CD4-positive, alpha-beta T cell treated with Interleukin-4 for 1 hour (primary cell): ENCODE measurements around the gene FBRSL1.
"Not testable (repeated sequence)": the region's sequence is repeated elsewhere in the genome, so short reads cannot be mapped to it uniquely, and the experiment has no call there.

Experiments used
- DNase-seq, 2 donors: peaks; one replicate each; pipeline ENCODE4 v3.0.0-alpha.2; 2020 to 2022

FBRSL1 gene

GRCh38 chr12:132471858-132472255 lies 18.1 kb upstream of the FBRSL1 start:
- no peak for DNase-seq

DNA sequence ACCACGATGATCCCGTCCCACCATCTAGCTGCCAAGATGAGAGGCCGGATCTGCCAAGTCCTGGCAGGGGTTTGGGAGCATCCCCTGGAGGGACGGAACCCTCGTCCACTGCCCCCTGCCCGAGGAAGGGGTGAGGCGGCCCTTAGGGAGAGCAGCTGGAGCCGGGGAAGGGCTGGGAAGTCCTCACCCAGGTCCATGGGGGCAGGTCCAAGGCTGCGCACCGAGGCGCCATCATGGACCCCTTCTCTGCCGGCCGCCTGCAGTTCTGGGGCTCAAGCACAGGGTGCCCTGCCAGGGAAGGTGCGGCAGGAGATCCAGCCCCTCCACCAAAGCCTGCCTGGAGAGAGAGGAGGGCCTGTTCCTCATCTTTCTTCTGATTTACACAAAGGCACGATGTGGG lies 17.6 kb upstream of the FBRSL1 start:
- DNase-seq, result no peak

DNA sequence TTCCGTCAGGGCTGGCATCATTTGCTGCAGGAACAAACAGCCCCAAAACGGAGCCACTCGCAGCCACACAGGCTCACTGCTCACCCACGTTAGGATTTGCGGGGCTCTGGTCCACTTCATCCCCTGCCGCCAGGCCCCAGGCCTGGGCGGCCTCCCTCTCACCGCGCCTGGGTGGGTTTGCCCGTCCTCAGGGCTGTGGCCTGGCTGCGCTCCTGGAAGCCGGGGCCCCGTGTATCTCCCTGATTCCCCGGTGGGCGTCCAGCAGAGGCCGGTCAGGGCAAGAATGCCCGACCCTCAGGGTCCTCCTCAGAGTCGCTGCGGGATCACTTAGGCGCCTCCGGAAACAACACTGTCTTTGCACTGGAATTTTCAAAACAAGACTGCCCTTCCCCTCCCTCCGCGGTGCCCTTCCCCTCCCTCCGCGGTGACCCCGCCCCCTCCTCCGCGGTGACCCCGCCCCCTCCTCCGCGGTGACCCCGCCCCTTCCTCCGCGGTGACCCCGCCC lies 15.7 kb upstream of the FBRSL1 start:
- DNase-seq, result no peak

DNA sequence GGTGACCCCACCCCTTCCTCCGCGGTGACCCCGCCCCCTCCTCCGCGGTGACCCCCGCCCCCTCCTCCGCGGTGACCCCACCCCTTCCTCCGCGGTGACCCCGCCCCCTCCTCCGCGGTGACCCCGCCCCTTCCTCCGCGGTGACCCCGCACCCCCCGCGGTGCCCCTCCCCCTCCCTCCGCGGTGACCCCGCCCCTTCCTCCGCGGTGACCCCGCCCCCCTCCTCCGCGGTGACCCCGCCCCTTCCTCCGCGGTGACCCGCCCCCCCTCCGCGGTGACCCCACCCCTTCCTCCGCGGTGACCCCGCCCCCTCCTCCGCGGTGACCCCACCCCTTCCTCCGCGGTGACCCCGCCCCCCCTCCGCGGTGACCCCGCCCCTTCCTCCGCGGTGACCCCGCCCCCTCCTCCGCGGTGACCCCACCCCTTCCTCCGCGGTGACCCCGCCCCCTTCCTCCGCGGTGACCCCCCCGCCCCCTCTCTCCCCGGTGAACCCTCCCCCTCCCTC lies 15.1 kb upstream of the FBRSL1 start:
- not testable (repeated sequence) for DNase-seq

DNA sequence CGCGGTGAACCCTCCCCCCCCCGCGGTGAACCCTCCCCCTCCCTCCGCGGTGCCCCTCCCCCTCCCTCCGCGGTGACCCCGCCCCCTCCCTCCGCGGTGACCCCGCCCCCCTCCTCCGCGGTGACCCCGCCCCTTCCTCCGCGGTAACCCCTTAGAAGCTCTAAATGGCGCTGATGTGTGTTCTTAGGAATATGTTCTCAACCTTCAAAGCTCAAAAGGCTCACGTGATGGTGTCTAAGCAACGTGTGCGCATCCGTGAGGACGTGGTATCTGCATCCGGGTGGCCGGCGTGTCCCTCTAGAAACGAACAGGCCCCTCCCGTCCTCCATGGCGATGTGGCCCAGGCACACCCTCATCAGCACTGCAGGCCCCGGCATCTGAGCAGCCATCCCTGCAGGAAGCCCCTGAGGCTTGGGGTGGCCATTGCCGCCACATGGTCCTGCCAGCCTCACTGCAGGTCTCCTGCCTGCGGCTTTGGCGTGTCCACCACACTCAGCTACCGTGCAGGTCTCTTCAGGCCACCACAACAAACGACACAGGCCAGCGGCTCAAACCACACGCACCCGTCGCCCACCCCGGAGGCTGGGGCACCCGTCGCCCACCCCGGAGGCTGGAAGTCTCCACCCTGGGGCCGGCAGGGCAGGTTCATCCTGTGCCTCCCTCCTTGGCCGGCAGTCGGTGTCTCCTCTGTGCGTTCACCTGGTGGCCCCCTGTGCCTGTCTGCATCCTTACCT lies 14.5 kb upstream of the FBRSL1 start:
- peak in 1 of 2 donors; percentile 60 for DNase-seq

- DNase-seq, result no peak
Observed at GRCh38 chr12:132476038-132476414, 13.9 kb upstream of the FBRSL1 start.

DNA sequence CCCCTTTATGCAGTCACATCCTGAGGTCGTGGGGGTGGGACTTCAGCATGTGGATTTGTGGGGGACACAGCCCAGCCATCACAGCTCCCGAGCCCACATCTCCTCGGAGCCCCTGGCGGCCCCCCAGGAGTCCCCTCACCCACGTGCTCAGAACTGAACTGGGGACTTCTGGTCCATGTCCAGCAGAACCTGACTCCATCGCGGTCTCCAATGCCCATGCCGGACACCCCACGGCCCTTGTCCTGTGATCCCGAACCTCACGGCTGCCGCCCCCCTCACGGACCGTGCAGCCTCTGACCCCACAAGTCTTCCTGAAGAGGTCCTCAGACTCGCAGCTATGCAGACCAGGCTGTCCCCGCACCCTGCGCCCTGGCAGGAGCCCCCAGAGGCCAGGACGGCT lies 13.5 kb upstream of the FBRSL1 start:
- DNase-seq, result no peak

DNA sequence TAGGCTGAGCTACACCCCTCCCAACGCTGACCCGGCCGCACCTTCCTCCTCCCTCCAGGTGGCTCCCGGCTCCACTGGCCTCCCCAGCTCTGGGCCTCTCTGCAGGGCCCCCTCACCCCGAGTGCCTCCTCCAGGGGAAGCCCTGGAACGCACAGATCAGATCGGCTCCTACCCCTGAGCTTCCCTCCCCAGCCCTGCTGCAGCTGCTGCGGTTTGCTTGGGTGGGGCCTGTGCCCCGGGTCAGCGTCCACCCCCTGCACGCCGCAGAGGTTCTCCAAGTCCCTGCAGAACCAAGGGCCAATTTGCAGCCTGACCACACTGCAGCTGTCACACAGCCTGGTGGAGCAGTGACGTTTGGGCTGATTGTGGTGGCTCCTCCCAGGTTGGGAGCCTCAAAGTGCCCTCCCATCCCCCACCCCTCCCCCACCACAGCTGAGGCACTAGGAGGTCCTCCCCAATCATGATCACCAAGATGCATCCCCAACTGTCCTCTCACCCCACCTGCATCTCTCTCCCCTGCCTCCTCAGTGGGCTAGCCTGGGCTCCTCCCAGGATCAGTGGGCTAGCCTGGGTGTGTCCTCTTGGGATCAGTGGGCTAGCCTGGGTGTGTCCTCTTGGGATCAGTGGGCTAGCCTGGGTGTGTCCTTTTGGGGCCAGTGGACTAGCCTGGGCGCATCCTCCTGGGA lies 12.8 kb upstream of the FBRSL1 start:
- peak in 1 of 2 donors; percentile 50 for DNase-seq

DNA sequence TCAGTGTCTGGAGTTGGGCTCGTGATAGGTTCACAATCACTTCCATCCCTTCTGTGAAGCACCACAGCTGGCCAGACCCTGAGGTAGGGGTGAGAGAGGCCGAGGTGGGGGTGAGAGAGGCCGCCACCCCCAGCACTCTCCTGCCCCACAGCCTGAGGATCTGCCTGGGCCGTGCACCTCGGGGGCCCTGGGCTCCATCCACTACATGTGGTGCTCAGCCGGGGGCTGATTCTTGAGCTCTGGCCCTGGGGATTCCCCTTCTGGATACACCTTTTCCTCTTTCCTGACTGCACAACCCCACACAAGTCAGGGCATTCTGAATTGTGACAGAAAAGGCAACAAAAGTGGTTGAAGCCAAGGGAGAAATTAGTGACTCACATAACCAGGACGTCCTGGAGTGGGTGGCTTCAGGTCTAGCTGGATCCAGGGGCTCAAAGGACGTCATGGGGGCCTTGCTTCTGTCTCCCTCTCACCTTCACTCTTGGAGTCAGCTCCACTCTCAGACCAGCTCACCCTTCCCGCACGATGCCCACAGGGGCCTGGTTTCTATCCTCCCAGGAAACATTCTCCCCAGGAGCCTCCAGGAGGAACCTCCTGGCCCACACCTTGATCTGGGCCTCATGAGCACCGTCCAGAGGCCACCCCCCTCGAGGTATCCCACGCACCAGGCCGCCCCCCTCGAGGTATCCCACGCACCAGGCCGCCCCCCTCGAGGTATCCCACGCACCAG lies 12.1 kb upstream of the FBRSL1 start:
- DNase-seq, result no peak

GRCh38 chr12:132478433-132478803 lies 11.5 kb upstream of the FBRSL1 start:
- no peak for DNase-seq

DNA sequence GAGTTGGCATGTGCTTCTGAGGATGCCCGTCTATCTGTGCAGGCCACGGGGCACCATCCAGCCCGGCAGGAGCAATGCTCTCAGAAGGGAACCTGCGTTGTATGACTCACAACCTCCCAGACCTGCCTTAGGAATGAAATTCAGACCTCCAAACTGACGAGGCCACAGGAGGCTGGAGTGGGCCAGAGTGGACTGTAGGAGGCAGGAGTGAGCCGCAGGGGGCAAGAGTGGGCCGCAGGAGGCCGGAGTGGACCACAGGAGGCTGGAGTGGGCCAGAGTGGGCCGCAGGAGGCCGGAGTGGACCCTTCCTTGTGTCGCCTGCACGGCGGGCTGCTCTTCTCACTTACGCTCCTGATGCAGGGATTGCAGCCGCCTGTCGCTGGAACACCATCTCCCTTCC lies 11.1 kb upstream of the FBRSL1 start:
- no peak for DNase-seq

DNA sequence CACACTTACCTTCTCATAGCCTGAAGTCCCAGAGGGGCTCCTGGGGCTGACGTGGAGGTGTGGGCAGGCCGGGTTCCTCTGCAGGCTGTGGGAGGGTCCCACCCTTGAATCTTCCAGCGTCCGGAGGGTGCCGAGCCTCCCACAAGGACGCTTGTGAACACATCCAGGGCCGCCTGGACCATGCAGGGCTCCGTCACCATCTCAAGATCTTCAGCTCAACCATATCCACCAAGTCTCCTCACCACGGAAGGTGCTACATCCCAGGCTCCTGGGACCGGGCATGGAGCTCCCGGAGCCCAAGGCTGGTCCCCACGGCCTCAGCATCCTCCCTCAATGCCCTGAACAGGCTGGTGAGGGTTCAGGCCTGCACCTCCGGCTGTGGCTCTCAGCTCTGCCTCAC lies 10.7 kb upstream of the FBRSL1 start:
- DNase-seq, result no peak

- no peak for DNase-seq
Observed at GRCh38 chr12:132479938-132480622, 9.9 kb upstream of the FBRSL1 start.

- DNase-seq, result no peak
Observed at GRCh38 chr12:132480623-132481132, 9.3 kb upstream of the FBRSL1 start.

DNA sequence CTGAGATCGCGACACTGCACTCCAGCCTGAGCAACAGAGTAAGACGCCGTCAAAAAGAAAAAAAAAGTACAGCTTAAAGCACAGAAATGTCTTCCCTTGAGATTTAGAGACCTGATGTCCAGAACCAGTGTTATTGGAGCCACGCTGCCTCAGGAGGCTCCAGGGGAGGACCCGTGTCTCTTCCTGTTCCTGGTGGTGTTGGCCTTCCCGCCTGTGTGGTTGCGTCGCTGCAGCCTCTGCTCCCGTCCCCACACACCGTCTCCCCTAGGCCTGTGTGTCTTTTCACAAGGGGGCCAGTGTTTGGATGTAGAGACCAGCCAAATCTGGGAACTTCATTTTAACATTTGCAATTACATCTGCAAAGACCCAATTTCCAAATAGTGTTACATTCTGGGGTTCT lies 8.6 kb upstream of the FBRSL1 start:
- no peak for DNase-seq

- peak in 1 of 2 donors; percentile 69 for DNase-seq
Observed at GRCh38 chr12:132481771-132482745, 7.9 kb upstream of the FBRSL1 start.

GRCh38 chr12:132482771-132483170 lies 7.2 kb upstream of the FBRSL1 start:
- no peak for DNase-seq

DNA sequence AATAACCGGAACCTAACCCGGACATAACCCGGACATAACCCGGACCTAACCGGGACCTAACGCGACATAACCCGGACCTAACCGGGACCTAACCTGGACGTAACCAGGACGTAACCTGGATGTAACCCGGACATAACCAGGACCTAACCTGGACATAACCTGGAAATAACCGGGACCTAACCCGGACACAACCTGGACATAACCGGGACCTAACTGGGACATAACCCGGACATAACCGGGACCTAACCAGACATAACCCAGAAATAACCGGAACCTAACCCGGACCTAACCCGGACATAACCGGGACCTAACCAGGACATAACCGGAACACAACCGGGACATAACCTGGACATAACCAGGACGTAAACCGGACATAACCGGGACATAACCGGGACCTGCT lies 6.7 kb upstream of the FBRSL1 start:
- no peak for DNase-seq

GRCh38 chr12:132483612-132484011 lies 6.3 kb upstream of the FBRSL1 start:
- no peak for DNase-seq

- DNase-seq, result no peak
Observed at GRCh38 chr12:132484183-132484890, 5.6 kb upstream of the FBRSL1 start.

DNA sequence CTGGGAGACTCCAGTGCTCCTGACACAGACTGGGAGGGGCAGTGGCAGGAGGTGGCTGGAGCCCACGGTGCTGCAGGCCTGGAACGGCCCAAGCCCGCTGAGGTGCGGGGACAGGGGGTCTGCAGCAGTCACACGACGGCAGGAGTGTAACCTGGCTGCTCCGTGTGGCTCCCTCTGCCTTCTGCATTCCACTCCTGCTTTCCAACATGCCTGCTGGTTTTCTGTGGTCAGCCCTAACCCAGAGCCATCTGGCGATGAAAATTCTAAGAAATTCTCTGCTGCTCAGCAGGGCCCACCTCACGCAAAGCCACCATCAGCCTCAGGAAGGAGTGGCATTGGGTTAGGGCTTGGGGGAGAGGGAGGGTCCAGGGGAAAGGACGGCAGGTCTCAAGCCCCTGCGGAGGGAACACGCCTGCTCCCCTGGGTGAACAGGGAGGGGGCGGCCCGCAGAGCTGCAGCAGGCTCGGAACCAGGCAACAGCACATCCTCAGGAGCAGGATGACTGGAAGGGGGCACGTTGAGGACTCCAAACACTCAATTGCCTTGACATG lies 5.0 kb upstream of the FBRSL1 start:
- DNase-seq, result no peak
